PFSK-1 (cell line): ENCODE data around the gene LETMD1.

Experiments used
- POLR2AphosphoS5 ChIP-seq: IDR thresholded peaks from 2 replicates; pipeline ENCODE4 v1.6.1; 2012; ENCODE audit warnings: low read depth, mild to moderate bottlenecking, control low read depth, low read length, moderate library complexity
- SIN3A ChIP-seq: IDR thresholded peaks from 2 replicates; pipeline ENCODE4 v1.6.1; 2012; ENCODE audit warnings: mild to moderate bottlenecking, low read length, moderate library complexity, borderline replicate concordance; ENCODE audit not compliant: insufficient read depth
- TAF1 ChIP-seq: IDR thresholded peaks from 2 replicates; pipeline ENCODE4 v1.6.1; 2012; ENCODE audit warnings: low read length, control low read depth, borderline replicate concordance; ENCODE audit not compliant: insufficient read depth
- TF ChIP-seq, protein P1 (sequence below), 2 experiments: IDR thresholded peaks; 2 replicates each; pipeline versions ENCODE4 v1.6.1 to v1.8.0; 2011 to 2012; ENCODE audit warnings: low read depth in 2 of 2, low read length in 2 of 2, control low read depth in 1 of 2, inconsistent platforms in 1 of 2, mild to moderate bottlenecking in 1 of 2, moderate library complexity in 1 of 2; ENCODE audit not compliant: insufficient read depth in 1 of 2

DNA sequence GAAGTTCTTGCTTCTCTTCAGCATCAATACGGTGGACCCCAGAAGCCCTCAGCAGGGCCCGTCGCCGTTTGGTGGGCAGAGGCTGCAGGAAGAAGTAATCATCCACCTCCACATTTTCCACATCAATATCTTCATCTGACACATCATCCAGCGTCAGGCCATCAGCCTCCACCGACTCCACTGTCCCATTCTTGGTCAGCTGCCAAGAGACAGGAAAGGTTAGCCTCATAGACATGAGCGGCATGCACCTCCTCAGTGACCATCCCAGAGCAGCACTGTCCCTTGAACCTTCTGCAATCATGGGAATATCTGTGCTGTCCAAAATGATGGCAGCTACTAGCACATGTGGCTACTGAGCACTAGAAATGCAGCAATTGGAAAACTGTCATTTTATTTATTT, 19.6 kb downstream of the LETMD1 start:
- TF ChIP-seq POLR2AphosphoS5 (no peak), SIN3A (no peak), TAF1 (no peak)
- TF ChIP-seq, protein P1, sequence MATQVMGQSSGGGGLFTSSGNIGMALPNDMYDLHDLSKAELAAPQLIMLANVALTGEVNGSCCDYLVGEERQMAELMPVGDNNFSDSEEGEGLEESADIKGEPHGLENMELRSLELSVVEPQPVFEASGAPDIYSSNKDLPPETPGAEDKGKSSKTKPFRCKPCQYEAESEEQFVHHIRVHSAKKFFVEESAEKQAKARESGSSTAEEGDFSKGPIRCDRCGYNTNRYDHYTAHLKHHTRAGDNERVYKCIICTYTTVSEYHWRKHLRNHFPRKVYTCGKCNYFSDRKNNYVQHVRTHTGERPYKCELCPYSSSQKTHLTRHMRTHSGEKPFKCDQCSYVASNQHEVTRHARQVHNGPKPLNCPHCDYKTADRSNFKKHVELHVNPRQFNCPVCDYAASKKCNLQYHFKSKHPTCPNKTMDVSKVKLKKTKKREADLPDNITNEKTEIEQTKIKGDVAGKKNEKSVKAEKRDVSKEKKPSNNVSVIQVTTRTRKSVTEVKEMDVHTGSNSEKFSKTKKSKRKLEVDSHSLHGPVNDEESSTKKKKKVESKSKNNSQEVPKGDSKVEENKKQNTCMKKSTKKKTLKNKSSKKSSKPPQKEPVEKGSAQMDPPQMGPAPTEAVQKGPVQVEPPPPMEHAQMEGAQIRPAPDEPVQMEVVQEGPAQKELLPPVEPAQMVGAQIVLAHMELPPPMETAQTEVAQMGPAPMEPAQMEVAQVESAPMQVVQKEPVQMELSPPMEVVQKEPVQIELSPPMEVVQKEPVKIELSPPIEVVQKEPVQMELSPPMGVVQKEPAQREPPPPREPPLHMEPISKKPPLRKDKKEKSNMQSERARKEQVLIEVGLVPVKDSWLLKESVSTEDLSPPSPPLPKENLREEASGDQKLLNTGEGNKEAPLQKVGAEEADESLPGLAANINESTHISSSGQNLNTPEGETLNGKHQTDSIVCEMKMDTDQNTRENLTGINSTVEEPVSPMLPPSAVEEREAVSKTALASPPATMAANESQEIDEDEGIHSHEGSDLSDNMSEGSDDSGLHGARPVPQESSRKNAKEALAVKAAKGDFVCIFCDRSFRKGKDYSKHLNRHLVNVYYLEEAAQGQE (IDR thresholded peaks at IDR 0.05; ENCODE audit: insufficient read depth in 1 of 2, low read depth in 2 of 2, low read length in 2 of 2) = no peak
